SH-SY5Y (cell line): ENCODE measurements around the gene PGBD5.

ENCODE experiments used
- GATA2 ChIP-seq: IDR thresholded peaks from 2 replicates; pipeline ENCODE4 v1.6.1; 2011; ENCODE audit warnings: mild to moderate bottlenecking, low read depth, low read length
- GATA3 ChIP-seq: IDR thresholded peaks from 2 replicates; pipeline ENCODE4 v1.6.1; 2011; ENCODE audit warnings: low read depth, mild to moderate bottlenecking, low read length, moderate library complexity

- no peak for TF ChIP-seq GATA3
- no peak for TF ChIP-seq GATA2
Observed at GRCh38 chr1:230301822-230302221, 124.3 kb downstream of the PGBD5 start.
